Fibroblast of villous mesenchyme (primary cell): ENCODE measurements around the gene ASTN2. TPM values are rescaled to one million over a fixed set of nuclear protein-coding genes. Genes with fewer than 3 reads are reported as not detected.

ENCODE experiments used
- DNase-seq: peaks from one replicate; pipeline ENCODE4 v3.0.0-alpha.2; 2010; ENCODE audit warnings: low read depth
- H3K4me3 ChIP-seq: 2 replicates; pipeline ENCODE4 v1.5.1; 2011; ENCODE audit warnings: low read depth, mild to moderate bottlenecking, low read length
- total RNA-seq: library from RNA; depleted of rRNA; stranded (reverse); fragments of >200 nt; gene quantifications from 2 replicates; pipeline ENCODE4 v1.2.3, GENCODE V29; 2012
- TF ChIP-seq, protein P1 (sequence below): IDR thresholded peaks from 2 replicates; pipeline ENCODE4 v1.5.1; 2012; ENCODE audit warnings: low read depth, mild to moderate bottlenecking, low read length; ENCODE audit not compliant: insufficient read depth

The ASTN2 gene
- total RNA-seq, 1 donor: 5.6 TPM

DNA sequence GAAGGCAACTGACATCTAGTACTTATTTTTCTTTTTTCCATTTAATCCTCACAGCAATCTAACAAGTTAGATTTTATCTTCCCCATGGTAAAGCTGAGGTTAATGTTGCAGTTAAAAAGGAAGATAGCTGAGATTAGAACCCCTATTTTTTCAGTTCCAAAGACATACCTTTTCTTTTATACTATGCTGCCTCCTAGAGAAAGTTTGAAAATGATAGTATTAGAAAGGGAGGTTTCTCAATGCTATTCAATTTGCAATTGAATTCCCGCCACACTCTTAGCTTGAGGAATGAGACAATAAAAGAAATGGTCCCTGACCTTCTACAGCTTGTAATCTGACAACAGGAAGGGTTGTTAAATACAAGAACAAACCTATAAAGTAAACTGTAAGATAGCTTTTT is 923.6 kb downstream of the ASTN2 start:
- DNase-seq: peak; percentile 22
- no peak overlapping the region for H3K4me3 ChIP-seq
- TF ChIP-seq, protein P1, sequence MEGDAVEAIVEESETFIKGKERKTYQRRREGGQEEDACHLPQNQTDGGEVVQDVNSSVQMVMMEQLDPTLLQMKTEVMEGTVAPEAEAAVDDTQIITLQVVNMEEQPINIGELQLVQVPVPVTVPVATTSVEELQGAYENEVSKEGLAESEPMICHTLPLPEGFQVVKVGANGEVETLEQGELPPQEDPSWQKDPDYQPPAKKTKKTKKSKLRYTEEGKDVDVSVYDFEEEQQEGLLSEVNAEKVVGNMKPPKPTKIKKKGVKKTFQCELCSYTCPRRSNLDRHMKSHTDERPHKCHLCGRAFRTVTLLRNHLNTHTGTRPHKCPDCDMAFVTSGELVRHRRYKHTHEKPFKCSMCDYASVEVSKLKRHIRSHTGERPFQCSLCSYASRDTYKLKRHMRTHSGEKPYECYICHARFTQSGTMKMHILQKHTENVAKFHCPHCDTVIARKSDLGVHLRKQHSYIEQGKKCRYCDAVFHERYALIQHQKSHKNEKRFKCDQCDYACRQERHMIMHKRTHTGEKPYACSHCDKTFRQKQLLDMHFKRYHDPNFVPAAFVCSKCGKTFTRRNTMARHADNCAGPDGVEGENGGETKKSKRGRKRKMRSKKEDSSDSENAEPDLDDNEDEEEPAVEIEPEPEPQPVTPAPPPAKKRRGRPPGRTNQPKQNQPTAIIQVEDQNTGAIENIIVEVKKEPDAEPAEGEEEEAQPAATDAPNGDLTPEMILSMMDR: no peak

DNA sequence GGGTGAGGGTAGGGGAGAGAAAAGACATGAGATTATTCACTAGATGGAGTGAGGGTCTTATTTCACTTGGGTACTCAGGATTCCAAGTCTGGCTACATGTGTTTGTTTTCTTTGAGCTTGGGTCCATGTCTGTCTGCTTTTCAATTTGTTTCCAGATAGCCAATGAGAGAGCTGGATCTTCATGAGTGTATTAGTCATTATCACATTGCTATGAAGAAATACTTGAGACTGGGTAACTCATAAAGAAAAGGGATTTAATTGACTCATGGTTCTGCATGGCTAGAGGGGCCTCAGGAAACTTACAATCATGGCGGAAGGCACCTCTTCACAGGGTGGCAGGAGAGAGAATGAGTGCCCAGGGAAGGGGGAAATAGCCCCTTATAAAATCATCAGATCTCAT is 924.5 kb downstream of the ASTN2 start:
- TF ChIP-seq, protein P1: no peak
- H3K4me3 ChIP-seq: no peak overlapping the region
- no peak for DNase-seq

DNA sequence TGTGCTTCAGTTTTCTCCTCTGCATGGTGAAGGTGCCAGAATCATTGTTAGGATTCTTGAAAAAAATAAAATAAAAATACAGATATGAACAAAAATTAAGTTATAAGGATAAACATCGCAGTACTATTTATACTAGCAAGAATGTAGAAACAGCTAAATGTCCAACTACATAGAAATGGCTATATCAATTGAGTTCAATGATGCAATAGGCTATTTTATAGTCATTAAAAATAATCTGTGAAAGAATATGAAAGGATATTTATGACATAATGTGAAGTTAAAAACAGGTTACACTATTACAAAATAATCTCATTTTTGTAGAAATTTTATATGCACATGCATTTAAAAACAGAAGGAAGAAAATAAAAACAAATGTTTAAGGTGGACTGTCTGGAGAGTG is 926.5 kb downstream of the ASTN2 start:
- TF ChIP-seq, protein P1: no peak

DNA sequence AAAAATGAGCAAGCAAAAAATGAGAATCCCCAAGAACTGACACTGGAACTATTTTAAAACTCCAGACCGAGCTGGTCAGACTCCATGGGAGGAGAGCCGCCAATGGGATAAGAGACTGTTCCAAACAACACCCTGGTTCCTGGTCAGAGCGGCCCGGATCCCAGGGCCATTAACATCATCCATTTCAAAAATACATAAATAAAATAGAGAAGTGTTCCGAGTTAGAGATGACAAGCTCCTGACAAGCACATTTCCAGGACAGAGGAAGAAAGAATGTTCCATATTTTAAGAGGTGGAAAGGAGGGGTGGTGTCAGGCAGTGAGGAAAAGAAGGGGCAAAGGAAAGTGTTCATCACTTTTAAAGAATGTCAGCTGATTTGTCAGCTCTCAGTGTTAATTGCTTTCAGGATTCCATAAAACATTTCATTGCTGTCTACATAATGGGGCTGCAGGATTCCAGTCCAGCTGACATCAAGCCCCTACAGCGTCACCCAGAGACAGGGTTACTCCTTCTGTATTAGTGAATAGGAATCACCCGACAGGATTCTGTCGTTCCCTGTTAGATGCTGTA is 930.3 kb downstream of the ASTN2 start:
- no peak for DNase-seq
- H3K4me3 ChIP-seq: no peak overlapping the region
- TF ChIP-seq, protein P1: no peak

More for the DNA sequence above, 926.5 kb downstream of the ASTN2 start:
- no peak overlapping the region for H3K4me3 ChIP-seq
- no peak for DNase-seq

DNA sequence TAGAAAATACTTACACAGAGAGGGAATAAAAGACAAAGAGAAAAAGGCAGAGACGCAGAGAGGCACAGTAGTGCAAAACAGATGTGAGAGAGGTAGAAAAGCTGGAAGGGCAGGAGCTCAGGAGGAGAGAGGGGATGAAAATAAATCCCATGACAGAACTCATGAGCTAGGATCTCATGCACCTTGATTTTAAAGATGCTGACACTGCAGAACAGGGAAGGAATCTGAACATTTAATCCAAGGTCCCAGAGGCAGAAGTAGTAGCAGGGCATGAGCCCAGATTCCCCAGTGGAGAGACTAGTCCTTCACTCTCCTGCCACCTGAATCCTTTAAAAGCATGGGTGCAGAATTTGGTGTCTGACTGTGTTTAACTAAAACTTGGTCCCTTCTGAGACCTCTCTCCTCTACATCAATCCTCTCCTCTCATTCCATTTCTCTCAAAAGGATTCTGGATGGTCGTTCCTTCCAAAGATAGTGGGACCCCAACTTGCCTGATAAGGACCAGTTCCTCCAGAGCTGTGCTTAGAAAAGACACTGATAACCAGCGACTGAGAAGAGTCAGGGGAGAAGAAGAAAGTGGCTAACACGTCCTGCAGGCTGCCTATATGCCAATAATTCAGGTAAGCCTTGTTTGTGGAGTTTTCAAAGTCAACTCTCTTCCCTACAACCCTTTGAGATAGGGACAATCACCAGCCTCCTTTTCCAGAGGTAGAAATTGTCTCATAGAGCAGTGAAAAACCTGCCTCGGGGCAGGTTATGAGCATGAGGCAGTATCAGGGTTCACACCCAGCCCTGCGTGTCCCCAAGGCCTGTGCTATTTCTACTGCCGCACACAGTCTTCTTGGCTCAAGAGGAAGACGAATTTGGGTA is 931.0 kb downstream of the ASTN2 start:
- TF ChIP-seq, protein P1: no peak
- DNase-seq: no peak
- no peak overlapping the region for H3K4me3 ChIP-seq

DNA sequence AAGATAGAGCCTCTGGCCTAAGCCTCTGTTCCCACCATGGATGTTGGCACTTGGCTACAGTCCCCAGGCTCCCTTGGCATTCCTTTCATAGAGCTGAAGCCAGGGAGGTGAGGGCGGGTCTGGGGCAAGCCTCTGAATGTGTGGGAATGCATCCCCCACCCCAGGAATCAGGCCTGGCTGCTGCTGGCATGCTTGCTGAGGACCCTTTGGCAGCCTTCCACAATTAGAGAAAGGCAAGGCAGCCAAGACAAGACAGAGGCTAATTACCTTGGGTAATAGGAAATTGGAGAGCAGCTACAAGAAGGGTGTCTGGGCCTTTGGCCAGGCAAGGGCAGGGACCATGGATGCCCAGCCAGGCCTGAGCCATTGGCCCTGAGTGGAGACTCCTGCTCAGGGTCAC is 932.1 kb downstream of the ASTN2 start:
- H3K4me3 ChIP-seq: no peak overlapping the region
- TF ChIP-seq, protein P1: no peak
- DNase-seq: no peak
